CD8-positive, alpha-beta memory T cell (primary cell): ENCODE data around the gene VPS36. TPM values are rescaled to one million over a fixed set of nuclear protein-coding genes. Genes with fewer than 3 reads are reported as not detected.
A peak's percentile ranks its signal among the peaks of the same experiment; 100 is the strongest.
"Not testable (repeated sequence)": the region's sequence is repeated elsewhere in the genome, so short reads cannot be mapped to it uniquely, and the experiment has no call there.

Experiments
- CTCF ChIA-PET: fragments of 350-600 bp; sonication (Branson Sonifier 250); formaldehyde crosslinking; loops from one replicate; lab custom pipeline; 2021; ENCODE audit warnings: antibody characterized with exemption; lab: Charles Lee
- POLR2A ChIA-PET: fragments of 350-600 bp; sonication (Branson Sonifier 250); formaldehyde crosslinking; loops from one replicate; lab custom pipeline; 2021; ENCODE audit warnings: antibody characterized with exemption; lab: Charles Lee
- DNase-seq, 5 donors: peaks; one replicate each; pipeline versions ENCODE4 v3.0.0 to v3.0.0-alpha.2; 2020 to 2022; ENCODE audit warnings: mixed read lengths in 1 of 5
- H3K27ac ChIP-seq: one replicate; pipeline ENCODE4 v1.7.0; 2013; ENCODE audit warnings: low read depth, mild to moderate bottlenecking, low read length, moderate library complexity
- H3K27me3 ChIP-seq: 2 replicates; pipeline ENCODE4 v1.7.0; 2013; ENCODE audit warnings: low read length, mild to moderate bottlenecking; ENCODE audit not compliant: insufficient read depth, poor library complexity, severe bottlenecking
- H3K36me3 ChIP-seq: 2 replicates; pipeline ENCODE4 v1.7.0; 2013; ENCODE audit warnings: mild to moderate bottlenecking, low read length, moderate library complexity; ENCODE audit not compliant: insufficient read depth
- H3K4me1 ChIP-seq: 2 replicates; pipeline ENCODE4 v1.7.0; 2013; ENCODE audit warnings: mild to moderate bottlenecking, low read length, moderate library complexity; ENCODE audit not compliant: insufficient read depth
- H3K4me3 ChIP-seq: 2 replicates; pipeline ENCODE4 v1.7.0; 2013; ENCODE audit warnings: mild to moderate bottlenecking, low read length
- H3K9me3 ChIP-seq: 2 replicates; pipeline ENCODE4 v1.7.0; 2013; ENCODE audit warnings: mild to moderate bottlenecking, low read length
- H3K27ac Mint-ChIP-seq, 8 donors: one replicate each; pipeline ENCODE4 v1.8.0; 2020 to 2021; ENCODE audit warnings: mixed read lengths in 8 of 8, mild to moderate bottlenecking in 6 of 8, inconsistent platforms in 3 of 8, moderate library complexity in 3 of 8
- H3K27me3 Mint-ChIP-seq, 2 donors: one replicate each; pipeline ENCODE4 v1.8.0; 2020 to 2021; ENCODE audit warnings: mixed read lengths in 2 of 2, mild to moderate bottlenecking in 1 of 2, moderate library complexity in 1 of 2
- H3K36me3 Mint-ChIP-seq, 3 donors: one replicate each; pipeline ENCODE4 v1.8.0; 2020 to 2021; ENCODE audit warnings: mixed read lengths in 3 of 3, inconsistent platforms in 1 of 3, mild to moderate bottlenecking in 1 of 3
- H3K4me1 Mint-ChIP-seq, 3 donors: one replicate each; pipeline ENCODE4 v1.8.0; 2020 to 2021; ENCODE audit warnings: mixed read lengths in 3 of 3, inconsistent platforms in 1 of 3, mild to moderate bottlenecking in 1 of 3
- H3K4me3 Mint-ChIP-seq, 7 donors: one replicate each; pipeline ENCODE4 v1.8.0; 2020 to 2021; ENCODE audit warnings: mixed read lengths in 7 of 7, mild to moderate bottlenecking in 6 of 7, moderate library complexity in 4 of 7, inconsistent platforms in 2 of 7
- H3K9me3 Mint-ChIP-seq, 5 donors: one replicate each; pipeline ENCODE4 v1.8.0; 2020 to 2022; ENCODE audit warnings: mixed read lengths in 5 of 5, mild to moderate bottlenecking in 3 of 5, moderate library complexity in 2 of 5, inconsistent platforms in 1 of 5
- polyA plus RNA-seq: library from polyadenylated mRNA; unstranded; fragments of 300-500 nt; fragmentation: Illumina TruSeq; gene quantifications from one replicate; pipeline ENCODE4 v1.2.3, GENCODE V29; 2021
- total RNA-seq, 2 experiments: library from RNA; stranded (reverse); gene quantifications; one replicate each; pipeline ENCODE4 v1.2.3, GENCODE V29; 2021

Gene VPS36
- total and polyA plus RNA-seq, 3 experiments from 2014 or later, result 33.8 to 47.1 (median 34.9) TPM

- CTCF ChIA-PET, H3K9me3 ChIP-seq, H3K36me3 ChIP-seq, H3K27ac ChIP-seq, H3K27me3 ChIP-seq, H3K4me3 ChIP-seq, DNase-seq, H3K9me3 Mint-ChIP-seq: not testable (repeated sequence)
- H3K27me3 Mint-ChIP-seq, result peaks cover 0 to 24% of the 10 kb centered on the region in 2 donors
- POLR2A ChIA-PET, result interaction anchor here (0.6 kb wide), 1 partner anchor 28 kb away, joined by 8 read pairs; no protein-coding TSS in a partner anchor
- peak overlapping the region in 1 of 8 donors; percentile 38 for H3K27ac Mint-ChIP-seq
- peaks cover 0 to 18% (median 6%) of the 10 kb centered on the region in 3 donors for H3K36me3 Mint-ChIP-seq
- peaks cover 20 to 28% (median 27%) of the 10 kb centered on the region in 3 donors for H3K4me1 Mint-ChIP-seq
- H3K4me3 Mint-ChIP-seq, result peak overlapping the region in 4 of 7 donors; percentile 39 to 70 (median 56)
- peaks cover 21% of the 10 kb centered on the region for H3K4me1 ChIP-seq
These were observed 43.0 kb downstream of the VPS36 start for GRCh38 chr13:52407436-52407835.

GRCh38 chr13:52406629-52407028, 43.8 kb downstream of the VPS36 start:
- H3K4me3 Mint-ChIP-seq, result peak overlapping the region; percentile 23 to 71 (median 58)
- peaks cover 0 to 28% of the 10 kb centered on the region in 2 donors for H3K27me3 Mint-ChIP-seq
- no peaks in the 10 kb centered on the region for H3K9me3 ChIP-seq
- H3K4me1 Mint-ChIP-seq, result peaks cover 20 to 28% (median 27%) of the 10 kb centered on the region in 3 donors
- peaks cover 0 to 12% (median 2%) of the 10 kb centered on the region in 3 donors for H3K36me3 Mint-ChIP-seq
- peak overlapping the region in 1 of 8 donors; percentile 88 for H3K27ac Mint-ChIP-seq
- ChIA-PET POLR2A (no interaction called here), CTCF (no interaction called here)
- no peak for DNase-seq
- no peaks in the 10 kb centered on the region for H3K9me3 Mint-ChIP-seq
- peaks cover 11% of the 10 kb centered on the region for H3K27me3 ChIP-seq
- H3K36me3 ChIP-seq, result no peaks in the 10 kb centered on the region
- H3K4me3 ChIP-seq, result no peak overlapping the region
- peaks cover 21% of the 10 kb centered on the region for H3K4me1 ChIP-seq
- no peak overlapping the region for H3K27ac ChIP-seq

DNA sequence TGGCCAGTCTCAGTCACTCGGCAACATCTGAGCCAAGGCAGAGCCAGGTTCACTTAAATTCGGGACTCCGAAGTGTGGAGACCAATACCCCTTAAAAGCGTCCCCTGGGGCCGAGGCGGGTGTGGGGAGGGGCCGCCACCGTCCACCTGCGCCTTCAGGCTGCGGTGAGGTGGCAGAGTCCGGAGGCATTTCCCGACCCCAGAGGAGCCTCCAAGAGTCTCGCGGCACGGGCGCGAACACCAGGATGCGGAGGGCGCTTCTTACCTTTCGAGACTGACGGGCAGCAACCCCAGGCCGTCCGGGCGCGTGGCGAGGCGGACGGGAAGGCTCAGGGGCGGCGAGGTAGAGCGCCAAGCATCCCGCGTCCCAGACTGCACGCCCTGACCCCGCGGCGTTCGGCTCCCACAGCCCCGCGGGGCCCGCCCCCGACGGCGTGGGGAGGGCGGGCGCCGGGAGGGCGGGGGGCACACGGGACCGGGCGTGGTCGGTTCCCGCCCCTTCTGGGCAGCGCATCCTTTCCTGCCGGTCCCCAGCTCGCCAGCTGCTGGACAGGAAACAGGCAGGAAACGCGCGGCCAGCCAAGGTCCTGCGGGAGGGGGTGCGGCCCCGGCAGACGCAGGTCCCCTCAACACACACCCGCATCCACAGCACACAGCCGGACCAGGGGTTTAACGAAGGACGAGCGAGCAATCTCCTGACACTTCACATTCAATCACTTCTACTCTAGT, 44.5 kb downstream of the VPS36 start, which contains the start of gene THSD1:
TSS of gene THSD1 (minus strand) at position 406 of the 728 bp plus-strand sequence. CDS start 3,572 bp downstream, outside the sequence.
- H3K4me1 ChIP-seq, result peaks cover 21% of the 10 kb centered on the region
- no peaks in the 10 kb centered on the region for H3K9me3 ChIP-seq
- Mint-ChIP-seq H3K36me3 (peaks cover 0 to 9% (median 0%) of the 10 kb centered on the region in 3 donors), H3K27ac (peak within 1 kb of the TSS in 2 of 8 donors; percentile 57 to 88), H3K4me3 (peak within 1 kb of the TSS; percentile 62 to 91 (median 77)), H3K27me3 (peaks cover 2 to 30% of the 10 kb centered on the region in 2 donors), H3K9me3 (no peaks in the 10 kb centered on the region), H3K4me1 (peaks cover 20 to 28% (median 27%) of the 10 kb centered on the region in 3 donors)
- no peak within 1 kb of the TSS for H3K27ac ChIP-seq
- peaks cover 11% of the 10 kb centered on the region for H3K27me3 ChIP-seq
- peak within 1 kb of the TSS; percentile 37 for H3K4me3 ChIP-seq
- H3K36me3 ChIP-seq, result no peaks in the 10 kb centered on the region
- ChIA-PET POLR2A (no interaction called here), CTCF (interaction anchor here (1.0 to 1.3 kb wide), 2 partner anchors 28 to 45 kb away, joined by 3 to 6 read pairs; no protein-coding TSS in a partner anchor)
- DNase-seq, result peak in 4 of 5 donors; percentile 3 to 49 (median 5)

DNA sequence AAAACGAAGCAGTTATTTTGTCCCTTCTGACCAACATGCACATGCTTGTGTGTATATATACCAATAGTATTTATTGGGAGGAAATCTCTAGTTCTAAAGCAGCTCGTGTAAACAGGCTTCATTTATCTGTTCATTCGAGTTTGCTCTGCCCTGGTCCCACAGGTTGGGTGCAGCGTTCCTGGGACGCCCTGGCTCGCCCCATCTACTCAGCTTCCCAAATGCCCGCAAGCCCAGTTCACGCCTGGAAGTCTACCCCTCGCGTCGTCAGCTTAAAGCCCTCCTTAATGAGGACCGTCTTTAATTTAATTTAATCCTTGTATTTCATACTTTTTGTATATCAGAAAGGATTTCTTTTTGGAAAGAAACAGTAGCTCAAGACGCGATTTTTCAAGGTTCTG, 45.1 kb downstream of the VPS36 start:
- Mint-ChIP-seq H3K4me3 (peak overlapping the region; percentile 62 to 91 (median 77)), H3K9me3 (no peaks in the 10 kb centered on the region), H3K4me1 (peaks cover 20 to 28% (median 27%) of the 10 kb centered on the region in 3 donors), H3K27ac (peak overlapping the region in 1 of 8 donors; percentile 57), H3K27me3 (peaks cover 2 to 30% of the 10 kb centered on the region in 2 donors), H3K36me3 (peaks cover 0 to 6% (median 0%) of the 10 kb centered on the region in 3 donors)
- H3K4me1 ChIP-seq, result peaks cover 21% of the 10 kb centered on the region
- H3K27me3 ChIP-seq, result peaks cover 11% of the 10 kb centered on the region
- H3K9me3 ChIP-seq, result no peaks in the 10 kb centered on the region
- H3K27ac ChIP-seq, result no peak overlapping the region
- ChIA-PET CTCF (interaction anchor here (0.7 to 1.3 kb wide), 3 partner anchors 11 to 45 kb away, joined by 3 to 6 read pairs (median 3); no protein-coding TSS in a partner anchor), POLR2A (no interaction called here)
- H3K36me3 ChIP-seq, result no peaks in the 10 kb centered on the region
- H3K4me3 ChIP-seq, result peak overlapping the region; percentile 37
- no peak for DNase-seq

- POLR2A ChIA-PET, result no interaction called here
- H3K36me3 Mint-ChIP-seq, result peaks cover 0 to 2% (median 0%) of the 10 kb centered on the region in 3 donors
- peaks cover 3 to 39% of the 10 kb centered on the region in 2 donors for H3K27me3 Mint-ChIP-seq
- no peak overlapping the region for H3K4me3 Mint-ChIP-seq
- H3K4me1 ChIP-seq, result peaks cover 9% of the 10 kb centered on the region
- H3K4me1 Mint-ChIP-seq, result peaks cover 6 to 11% (median 8%) of the 10 kb centered on the region in 3 donors
- peaks cover 8% of the 10 kb centered on the region for H3K27me3 ChIP-seq
- no peak for DNase-seq
- CTCF ChIA-PET, result no interaction called here
- no peaks in the 10 kb centered on the region for H3K9me3 ChIP-seq
- H3K27ac ChIP-seq, result no peak overlapping the region
- H3K36me3 ChIP-seq, result no peaks in the 10 kb centered on the region
- H3K4me3 ChIP-seq, result no peak overlapping the region
- H3K9me3 Mint-ChIP-seq, result no peaks in the 10 kb centered on the region
- H3K27ac Mint-ChIP-seq, result no peak overlapping the region
These were observed 50.7 kb downstream of the VPS36 start for GRCh38 chr13:52399708-52400107.

DNA sequence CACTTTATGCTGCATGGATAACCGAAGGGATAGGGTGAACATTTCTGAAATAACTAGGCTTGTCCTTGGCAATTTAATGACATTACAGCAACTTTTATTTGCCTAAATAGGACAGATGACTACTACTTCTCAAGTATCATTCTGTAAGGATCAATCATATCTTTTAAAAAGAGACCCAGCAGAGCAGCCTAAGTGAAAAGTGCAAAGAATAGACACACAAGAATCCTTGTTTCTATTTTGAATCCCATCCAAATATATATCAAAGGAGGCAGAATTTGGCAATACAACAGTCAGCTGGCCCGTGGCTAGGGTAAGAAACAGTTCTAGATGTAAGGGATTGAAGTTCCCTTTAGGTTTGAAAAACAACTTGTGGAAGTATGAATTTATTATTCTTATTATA, 51.4 kb downstream of the VPS36 start:
- ChIA-PET CTCF (no interaction called here), POLR2A (no interaction called here)
- Histone ChIP-seq H3K9me3 (no peaks in the 10 kb centered on the region), H3K4me3 (no peak overlapping the region), H3K27ac (no peak overlapping the region), H3K36me3 (no peaks in the 10 kb centered on the region), H3K4me1 (peaks cover 2% of the 10 kb centered on the region), H3K27me3 (peaks cover 8% of the 10 kb centered on the region)
- H3K36me3 Mint-ChIP-seq, result peaks cover 0 to 2% (median 0%) of the 10 kb centered on the region in 3 donors
- H3K4me1 Mint-ChIP-seq, result peaks cover 0 to 4% (median 1%) of the 10 kb centered on the region in 3 donors
- peaks cover 6 to 33% of the 10 kb centered on the region in 2 donors for H3K27me3 Mint-ChIP-seq
- no peak overlapping the region for H3K4me3 Mint-ChIP-seq
- no peak overlapping the region for H3K27ac Mint-ChIP-seq
- no peaks in the 10 kb centered on the region for H3K9me3 Mint-ChIP-seq
- no peak for DNase-seq

DNA sequence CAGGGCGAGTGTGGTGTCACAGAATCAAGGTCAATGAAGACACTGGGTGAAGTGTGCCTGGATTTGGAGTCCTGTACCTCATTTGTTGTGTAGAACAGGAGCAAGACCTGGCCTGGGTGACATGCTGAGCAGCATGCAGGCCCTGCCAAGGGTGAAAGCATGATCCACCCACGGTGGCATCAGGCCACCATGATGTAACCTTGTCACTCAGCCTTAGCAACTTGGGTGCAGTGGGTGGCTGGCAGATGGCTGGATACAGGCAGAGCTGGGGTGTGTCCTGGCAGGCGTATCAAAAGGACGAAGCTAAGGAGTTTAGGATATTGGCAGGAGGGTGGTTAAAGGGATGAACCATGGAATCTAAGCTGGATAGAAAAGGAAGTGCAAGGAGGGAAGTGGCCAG, 54.7 kb downstream of the VPS36 start:
- no peak overlapping the region for H3K4me3 ChIP-seq
- Mint-ChIP-seq H3K4me3 (no peak overlapping the region), H3K27me3 (peaks cover 4 to 19% of the 10 kb centered on the region in 2 donors), H3K4me1 (no peaks in the 10 kb centered on the region), H3K9me3 (no peaks in the 10 kb centered on the region), H3K27ac (no peak overlapping the region), H3K36me3 (peaks cover 0 to 5% (median 0%) of the 10 kb centered on the region in 3 donors)
- POLR2A ChIA-PET, result no interaction called here
- no peak for DNase-seq
- peaks cover 3% of the 10 kb centered on the region for H3K27me3 ChIP-seq
- no peak overlapping the region for H3K27ac ChIP-seq
- no peaks in the 10 kb centered on the region for H3K36me3 ChIP-seq
- no peaks in the 10 kb centered on the region for H3K9me3 ChIP-seq
- CTCF ChIA-PET, result no interaction called here
- no peaks in the 10 kb centered on the region for H3K4me1 ChIP-seq

- no peak for DNase-seq
- Histone ChIP-seq H3K36me3 (no peaks in the 10 kb centered on the region), H3K4me3 (no peak overlapping the region), H3K27me3 (peaks cover 3% of the 10 kb centered on the region), H3K9me3 (no peaks in the 10 kb centered on the region), H3K27ac (no peak overlapping the region), H3K4me1 (no peaks in the 10 kb centered on the region)
- ChIA-PET CTCF (no interaction called here), POLR2A (interaction anchor here (0.5 kb wide), 1 partner anchor 17 kb away, joined by 4 read pairs; no protein-coding TSS in a partner anchor)
- Mint-ChIP-seq H3K4me1 (no peaks in the 10 kb centered on the region), H3K9me3 (no peaks in the 10 kb centered on the region), H3K4me3 (no peak overlapping the region), H3K36me3 (peaks cover 0 to 5% (median 0%) of the 10 kb centered on the region in 3 donors), H3K27ac (no peak overlapping the region), H3K27me3 (peaks cover 4 to 15% of the 10 kb centered on the region in 2 donors)
These were observed 55.8 kb downstream of the VPS36 start for GRCh38 chr13:52394586-52394985.
